Esophagus (tissue), 2 donors: ENCODE measurements around the gene PRKACA. TPM values are rescaled to one million over a fixed set of nuclear protein-coding genes. Genes with fewer than 3 reads are reported as not detected.
A peak's percentile ranks its signal among the peaks of the same experiment; 100 is the strongest.

Experiments used
- H3K27ac ChIP-seq, 2 donors: one replicate each; pipeline ENCODE4 v1.5.1; 2013; ENCODE audit warnings: low read depth in 2 of 2, mild to moderate bottlenecking in 2 of 2, inconsistent platforms in 1 of 2, low read length in 1 of 2, moderate library complexity in 1 of 2
- H3K27me3 ChIP-seq, 2 donors: one replicate each; pipeline ENCODE4 v1.6.1; 2013; ENCODE audit warnings: low read length in 2 of 2, control low read depth in 1 of 2, mild to moderate bottlenecking in 1 of 2; ENCODE audit not compliant: insufficient read depth in 2 of 2, control insufficient read depth in 1 of 2
- H3K36me3 ChIP-seq, 2 donors: one replicate each; pipeline ENCODE4 v1.6.1; 2013; ENCODE audit warnings: low read length in 1 of 2; ENCODE audit not compliant: control insufficient read depth in 2 of 2, insufficient read depth in 2 of 2
- H3K4me1 ChIP-seq, 2 donors: one replicate each; pipeline ENCODE4 v1.6.1; 2013; ENCODE audit warnings: low read length in 1 of 2; ENCODE audit not compliant: control insufficient read depth in 2 of 2, insufficient read depth in 2 of 2
- H3K4me3 ChIP-seq, 2 donors: one replicate each; pipeline ENCODE4 v1.5.1; 2013; ENCODE audit warnings: low read length in 2 of 2, mild to moderate bottlenecking in 2 of 2, low read depth in 1 of 2, moderate library complexity in 1 of 2
- H3K9me3 ChIP-seq, 2 donors: one replicate each; pipeline ENCODE4 v1.6.1; 2013; ENCODE audit warnings: mild to moderate bottlenecking in 2 of 2, low read depth in 1 of 2, low read length in 1 of 2, moderate library complexity in 1 of 2; ENCODE audit not compliant: control insufficient read depth in 2 of 2, insufficient read depth in 1 of 2
- WGBS, 2 donors: extraction: QIAGEN DNeasy Blood & Tissue Kit; methylation state at CpG; one replicate each; pipeline ENCODE4 v1.1.7; 2013; 5-methylcytosine and 5-hydroxymethylcytosine counted together
- polyA plus RNA-seq, 2 donors: library from polyadenylated mRNA; stranded (reverse); fragments of 200-250 nt; gene quantifications; one replicate each; pipeline ENCODE4 v1.2.3, GENCODE V29; 2013
- donor health status: healthy with polysubstance abuse.
- donor health status: Bipolar disorder and iron deficiency.

The PRKACA gene
- 10 to 100 TPM; 31.2 to 32.2 TPM for polyA plus RNA-seq

- Histone ChIP-seq H3K4me1 (peaks cover 4 to 22% of the 10 kb centered on the region in 2 donors), H3K27ac (peak within 1 kb of the TSS; percentile 95 to 99), H3K4me3 (peak within 1 kb of the TSS; percentile 73 to 81), H3K9me3 (no peaks in the 10 kb centered on the region), H3K27me3 (no peaks in the 10 kb centered on the region), H3K36me3 (no peaks in the 10 kb centered on the region)
- 0 to 1% methylated on average over 45 to 67 of the region's 67 CpGs for WGBS, 2 donors
These were observed at the start of gene PRKACA for GRCh38 chr19:14117668-14118164. TSS of gene PRKACA (minus strand) at chr19:14117762. CDS start at chr19:14117547, 215 bp downstream.

GRCh38 chr19:14166999-14167575 is 49.5 kb upstream of the PRKACA start:
- Histone ChIP-seq H3K27ac (no peak overlapping the region), H3K36me3 (peaks cover 0 to 24% of the 10 kb centered on the region in 2 donors), H3K4me3 (no peak overlapping the region), H3K4me1 (no peaks in the 10 kb centered on the region), H3K9me3 (no peaks in the 10 kb centered on the region), H3K27me3 (no peaks in the 10 kb centered on the region)
- 62 to 68% methylated on average over 12 of the region's 12 CpGs for WGBS, 2 donors

- H3K4me1 ChIP-seq: no peaks in the 10 kb centered on the region
- peaks cover 0 to 18% of the 10 kb centered on the region in 2 donors for H3K36me3 ChIP-seq
- H3K4me3 ChIP-seq: no peak overlapping the region
- no peaks in the 10 kb centered on the region for H3K9me3 ChIP-seq
- 57 to 69% methylated on average over 20 of the region's 20 CpGs for WGBS, 2 donors
- no peak overlapping the region for H3K27ac ChIP-seq
- no peaks in the 10 kb centered on the region for H3K27me3 ChIP-seq
These were observed 48.6 kb upstream of the PRKACA start for GRCh38 chr19:14165990-14166830.

- H3K27ac ChIP-seq: no peak overlapping the region
- H3K4me1 ChIP-seq: no peaks in the 10 kb centered on the region
- 79 to 83% methylated on average over 16 of the region's 16 CpGs for WGBS, 2 donors
- H3K36me3 ChIP-seq: peaks cover 0 to 13% of the 10 kb centered on the region in 2 donors
- no peaks in the 10 kb centered on the region for H3K27me3 ChIP-seq
- H3K9me3 ChIP-seq: no peaks in the 10 kb centered on the region
- H3K4me3 ChIP-seq: no peak overlapping the region
These were observed 47.3 kb upstream of the PRKACA start for GRCh38 chr19:14164724-14165493.

- Histone ChIP-seq H3K36me3 (peaks cover 0 to 13% of the 10 kb centered on the region in 2 donors), H3K27me3 (no peaks in the 10 kb centered on the region), H3K4me1 (no peaks in the 10 kb centered on the region), H3K9me3 (no peaks in the 10 kb centered on the region), H3K4me3 (no peak overlapping the region), H3K27ac (no peak overlapping the region)
- 78% methylated on average over 11 of the region's 11 CpGs for WGBS, 2 donors
These were observed 46.5 kb upstream of the PRKACA start for GRCh38 chr19:14164082-14164481.

- peaks cover 0 to 17% of the 10 kb centered on the region in 2 donors for H3K36me3 ChIP-seq
- no peak overlapping the region for H3K4me3 ChIP-seq
- H3K27me3 ChIP-seq: no peaks in the 10 kb centered on the region
- 97 to 98% methylated on average over 38 of the region's 38 CpGs for WGBS, 2 donors
- H3K9me3 ChIP-seq: no peaks in the 10 kb centered on the region
- H3K27ac ChIP-seq: no peak overlapping the region
- no peaks in the 10 kb centered on the region for H3K4me1 ChIP-seq
These were observed 45.3 kb upstream of the PRKACA start for GRCh38 chr19:14162871-14163297.

GRCh38 chr19:14161305-14161704 is 43.7 kb upstream of the PRKACA start:
- Histone ChIP-seq H3K4me3 (no peak overlapping the region), H3K27ac (no peak overlapping the region), H3K9me3 (no peaks in the 10 kb centered on the region), H3K4me1 (no peaks in the 10 kb centered on the region), H3K27me3 (no peaks in the 10 kb centered on the region), H3K36me3 (peaks cover 7 to 30% of the 10 kb centered on the region in 2 donors)
- 91 to 94% methylated on average over 17 to 19 of the region's 19 CpGs for WGBS, 2 donors

- WGBS, 2 donors: 83 to 84% methylated on average over 24 to 25 of the region's 25 CpGs
- Histone ChIP-seq H3K27me3 (no peaks in the 10 kb centered on the region), H3K9me3 (peaks cover 0 to 2% of the 10 kb centered on the region in 2 donors), H3K4me3 (no peak overlapping the region), H3K4me1 (no peaks in the 10 kb centered on the region), H3K27ac (no peak overlapping the region), H3K36me3 (peaks cover 7 to 36% of the 10 kb centered on the region in 2 donors)
These were observed 42.6 kb upstream of the PRKACA start for GRCh38 chr19:14160017-14160703.

GRCh38 chr19:14159059-14159458 is 41.5 kb upstream of the PRKACA start:
- Histone ChIP-seq H3K4me3 (no peak overlapping the region), H3K4me1 (no peaks in the 10 kb centered on the region), H3K9me3 (peaks cover 0 to 2% of the 10 kb centered on the region in 2 donors), H3K36me3 (peaks cover 7 to 39% of the 10 kb centered on the region in 2 donors), H3K27me3 (no peaks in the 10 kb centered on the region), H3K27ac (no peak overlapping the region)
- 62 to 69% methylated on average over 12 of the region's 12 CpGs for WGBS, 2 donors
